Loucy (cell line): Measurements from ENCODE around the gene MICAL3.

ENCODE experiments used
- CTCF ChIP-seq: fragments of 200-600 bp; sonication (generic); conservative IDR thresholded peaks from 2 replicates; pipeline ENCODE4 v1.5.1; 2014; ENCODE audit warnings: mild to moderate bottlenecking, antibody characterized with exemption, low read length
- EZH2phosphoT487 ChIP-seq: fragments of 200-600 bp; IDR thresholded peaks from 2 replicates; pipeline ENCODE4 v1.6.1; 2018; ENCODE audit warnings: antibody characterized with exemption, mild to moderate bottlenecking, moderate library complexity, borderline replicate concordance

DNA sequence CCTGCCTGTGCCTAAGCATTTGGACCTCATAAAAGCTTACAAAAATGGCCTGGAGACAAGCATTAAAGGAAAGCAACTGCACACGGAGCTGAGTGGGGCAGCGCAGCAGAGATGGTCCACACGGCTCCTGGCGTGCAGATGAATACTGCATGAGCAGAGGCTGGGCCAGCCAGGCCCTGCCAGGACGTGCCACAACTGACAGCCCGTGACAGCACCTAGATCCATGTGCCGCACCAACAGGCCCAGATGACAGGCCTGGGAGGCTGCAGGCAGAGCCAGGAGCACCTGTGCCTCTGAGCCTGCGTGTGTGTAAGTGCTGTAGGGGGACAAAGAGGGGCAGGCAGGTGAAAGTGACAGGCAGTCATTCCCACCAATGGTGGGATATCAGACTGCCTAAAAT lies 33.4 kb downstream of the MICAL3 start:
- no peak for TF ChIP-seq CTCF
- no peak for TF ChIP-seq EZH2phosphoT487
